HFFc6 (cell line): ENCODE results near the gene SLC1A3. TPM values are rescaled to one million over a fixed set of nuclear protein-coding genes. Genes with fewer than 3 reads are reported as not detected.

Source experiments
- DNase-seq: peaks from one replicate; pipeline ENCODE4 v3.0.0-alpha.2; 2018
- H3K27ac Mint-ChIP-seq: 2 replicates; pipeline ENCODE4 v1.8.0; 2020; ENCODE audit warnings: mild to moderate bottlenecking, mixed read lengths
- H3K27me3 Mint-ChIP-seq: 2 replicates; pipeline ENCODE4 v1.8.0; 2021; ENCODE audit warnings: mild to moderate bottlenecking, moderate library complexity, mixed read lengths; ENCODE audit not compliant: insufficient read depth
- H3K36me3 Mint-ChIP-seq: 2 replicates; pipeline ENCODE4 v1.8.0; 2021; ENCODE audit warnings: low read depth, mixed read lengths
- H3K4me1 Mint-ChIP-seq: 2 replicates; pipeline ENCODE4 v1.8.0; 2020; ENCODE audit warnings: low read depth, mixed read lengths
- H3K4me3 Mint-ChIP-seq: 2 replicates; pipeline ENCODE4 v1.8.0; 2020; ENCODE audit warnings: mild to moderate bottlenecking, moderate library complexity, mixed read lengths
- H3K9me3 Mint-ChIP-seq: 2 replicates; pipeline ENCODE4 v1.8.0; 2020; ENCODE audit warnings: mild to moderate bottlenecking, mixed read lengths
- CTCF ChIP-seq: fragments of 200-600 bp; sonication (generic); IDR thresholded peaks from 2 replicates; pipeline ENCODE4 v1.5.0; 2021; ENCODE audit warnings: antibody characterized with exemption, mild to moderate bottlenecking
- total RNA-seq, 6 experiments: library from RNA; stranded (reverse); fragmentation: NEBNext Ultra II Directional; extraction: Animal tissue kit (Norgen Biotek cat#: 25700); gene quantifications; 2 replicates in 1 of 6; 3 replicates in 5 of 6; pipeline ENCODE4 v1.2.3, GENCODE V29; 2021

The SLC1A3 gene
- total RNA-seq, 6 experiments from 2014 or later, result 0.14 TPM; not detected in 5

- Mint-ChIP-seq H3K4me1 (peaks cover 28% of the 10 kb centered on the region), H3K27me3 (peaks cover 15% of the 10 kb centered on the region), H3K9me3 (peaks cover 4% of the 10 kb centered on the region; the same call in 1 of the 2 replicates), H3K36me3 (no peaks in the 10 kb centered on the region; the same call in 1 of the 2 replicates), H3K4me3 (no peak overlapping the region), H3K27ac (no peak overlapping the region)
- no peak for TF ChIP-seq CTCF
- DNase-seq, result no peak
Observed at GRCh38 chr5:36610621-36611020, 4.2 kb downstream of the SLC1A3 start.

- peaks cover 15% of the 10 kb centered on the region for H3K27me3 Mint-ChIP-seq
- peaks cover 17% of the 10 kb centered on the region for H3K4me1 Mint-ChIP-seq
- DNase-seq, result no peak
- no peak overlapping the region for H3K4me3 Mint-ChIP-seq
- no peak overlapping the region for H3K27ac Mint-ChIP-seq
- H3K36me3 Mint-ChIP-seq, result no peaks in the 10 kb centered on the region; the same call in 1 of the 2 replicates
- H3K9me3 Mint-ChIP-seq, result peaks cover 4% of the 10 kb centered on the region; the same call in 1 of the 2 replicates
- no peak for TF ChIP-seq CTCF
Observed at GRCh38 chr5:36611520-36612274, 5.3 kb downstream of the SLC1A3 start.

- peaks cover 4% of the 10 kb centered on the region; the same call in 1 of the 2 replicates for H3K9me3 Mint-ChIP-seq
- peaks cover 2% of the 10 kb centered on the region; the same call in 1 of the 2 replicates for H3K4me1 Mint-ChIP-seq
- H3K36me3 Mint-ChIP-seq, result no peaks in the 10 kb centered on the region; the same call in 1 of the 2 replicates
- peaks cover 10% of the 10 kb centered on the region for H3K27me3 Mint-ChIP-seq
- no peak for DNase-seq
- no peak overlapping the region for H3K4me3 Mint-ChIP-seq
- H3K27ac Mint-ChIP-seq, result no peak overlapping the region
- TF ChIP-seq CTCF, result no peak
Observed at GRCh38 chr5:36613241-36613640, 6.8 kb downstream of the SLC1A3 start.

GRCh38 chr5:36613771-36614656 lies 7.6 kb downstream of the SLC1A3 start:
- DNase-seq, result no peak
- H3K4me1 Mint-ChIP-seq, result no peaks in the 10 kb centered on the region
- peaks cover 9% of the 10 kb centered on the region for H3K27me3 Mint-ChIP-seq
- no peak overlapping the region for H3K4me3 Mint-ChIP-seq
- peaks cover 4% of the 10 kb centered on the region; the same call in 1 of the 2 replicates for H3K9me3 Mint-ChIP-seq
- no peak overlapping the region for H3K27ac Mint-ChIP-seq
- no peaks in the 10 kb centered on the region; the same call in 1 of the 2 replicates for H3K36me3 Mint-ChIP-seq
- no peak for TF ChIP-seq CTCF

- no peak for TF ChIP-seq CTCF
- no peaks in the 10 kb centered on the region for H3K4me1 Mint-ChIP-seq
- no peak overlapping the region for H3K27ac Mint-ChIP-seq
Observed at GRCh38 chr5:36614657-36615308, 8.4 kb downstream of the SLC1A3 start.

More at GRCh38 chr5:36614657-36615308, 8.4 kb downstream of the SLC1A3 start:
- H3K27me3 Mint-ChIP-seq, result peaks cover 9% of the 10 kb centered on the region
- DNase-seq, result no peak
- H3K4me3 Mint-ChIP-seq, result no peak overlapping the region
- peaks cover 4% of the 10 kb centered on the region; the same call in 1 of the 2 replicates for H3K9me3 Mint-ChIP-seq
- H3K36me3 Mint-ChIP-seq, result no peaks in the 10 kb centered on the region; the same call in 1 of the 2 replicates
